HG02852 (cell line): ENCODE measurements around the gene WIPF2.
"Not testable (repeated sequence)": the region's sequence is repeated elsewhere in the genome, so short reads cannot be mapped to it uniquely, and the experiment has no call there.

Experiments used
- ATAC-seq: cut with Tn5 transposase; IDR thresholded peaks from one replicate; pipeline ENCODE4 v1.9.1; 2021; ENCODE audit warnings: mild to moderate bottlenecking, moderate library complexity; ENCODE audit not compliant: unreplicated experiment

Gene WIPF2

DNA sequence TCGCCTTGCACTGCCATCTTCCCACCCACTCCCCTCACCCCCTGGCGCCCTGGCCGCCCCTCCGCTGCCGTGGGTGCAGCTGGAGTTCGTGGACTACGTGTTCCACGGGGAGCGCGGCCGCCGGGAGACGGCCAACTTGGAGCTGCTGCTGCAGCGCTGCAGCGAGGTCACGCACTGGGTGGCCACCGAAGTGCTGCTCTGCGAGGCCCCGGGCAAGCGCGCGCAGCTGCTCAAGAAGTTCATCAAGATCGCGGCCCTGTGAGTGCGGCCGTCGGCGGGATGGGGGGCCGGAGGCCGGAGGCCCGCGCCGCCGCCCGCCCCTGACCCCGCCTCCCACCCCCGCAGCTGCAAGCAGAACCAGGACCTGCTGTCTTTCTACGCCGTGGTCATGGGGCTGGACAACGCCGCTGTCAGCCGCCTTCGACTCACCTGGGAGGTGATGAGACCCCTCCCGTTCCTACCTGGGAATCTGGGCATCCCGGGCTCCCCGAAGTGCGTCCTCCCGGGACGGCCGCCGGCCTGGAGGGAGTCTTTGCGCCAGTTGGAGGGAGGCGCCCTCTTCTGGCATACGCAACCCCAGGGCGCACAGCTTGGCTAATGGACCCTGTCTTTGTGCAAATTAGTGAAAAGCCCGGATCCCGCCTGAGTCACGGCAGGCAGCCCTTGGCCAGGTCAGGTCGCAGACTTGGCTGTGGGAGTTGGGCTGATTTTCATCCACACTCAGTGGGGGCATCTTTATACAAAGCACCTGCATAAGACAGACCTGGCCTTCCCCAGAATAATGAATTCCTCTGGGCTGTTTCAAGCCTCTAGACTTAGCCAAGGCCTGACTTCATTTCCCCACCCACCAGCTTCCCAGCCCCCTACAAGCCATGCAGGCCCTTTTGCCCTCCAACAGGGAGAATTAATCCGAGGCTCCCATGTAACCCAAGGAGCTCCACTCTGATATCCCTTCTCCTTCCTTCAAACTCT, 27.6 kb upstream of the WIPF2 start:
- ATAC-seq: peak; percentile 56

DNA sequence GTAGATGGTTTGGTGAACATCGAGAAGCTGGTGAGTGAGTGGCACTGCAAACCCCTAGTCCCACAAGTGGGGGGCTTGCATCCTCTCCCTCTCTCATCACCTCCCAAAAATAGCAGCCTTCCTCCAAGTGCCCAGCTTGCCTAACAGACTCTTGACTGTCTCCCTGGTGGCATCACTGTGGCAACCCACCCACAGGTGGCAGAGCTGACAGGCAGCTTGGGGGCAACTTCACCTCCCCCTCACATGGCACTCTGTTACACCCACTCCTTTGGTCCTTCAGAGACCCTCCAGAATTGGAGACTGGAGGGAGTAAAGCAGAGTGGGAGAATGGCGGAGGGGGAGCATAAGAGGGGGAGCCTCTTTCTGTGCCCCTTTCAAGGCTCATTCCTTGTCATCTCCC, 26.1 kb upstream of the WIPF2 start:
- no peak for ATAC-seq

DNA sequence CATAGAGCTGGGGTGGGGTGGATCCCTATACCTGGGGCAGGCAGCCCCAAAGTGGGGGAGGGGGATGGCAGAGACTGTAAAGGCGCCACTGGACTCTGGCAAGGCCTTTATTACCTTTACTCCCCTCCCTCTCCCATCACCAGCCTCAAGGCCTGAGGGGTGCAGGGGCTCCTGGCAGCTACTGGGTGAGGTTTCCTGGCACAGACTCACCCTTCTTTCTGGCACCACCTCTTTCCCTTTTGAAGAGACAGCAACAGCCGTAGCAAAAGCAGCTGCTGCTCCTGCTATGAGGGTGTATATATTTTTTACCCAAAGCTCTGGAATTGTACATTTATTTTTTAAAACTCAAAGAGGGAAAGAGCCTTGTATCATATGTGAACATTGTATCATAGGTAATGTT, 24.3 kb upstream of the WIPF2 start:
- ATAC-seq: no peak

DNA sequence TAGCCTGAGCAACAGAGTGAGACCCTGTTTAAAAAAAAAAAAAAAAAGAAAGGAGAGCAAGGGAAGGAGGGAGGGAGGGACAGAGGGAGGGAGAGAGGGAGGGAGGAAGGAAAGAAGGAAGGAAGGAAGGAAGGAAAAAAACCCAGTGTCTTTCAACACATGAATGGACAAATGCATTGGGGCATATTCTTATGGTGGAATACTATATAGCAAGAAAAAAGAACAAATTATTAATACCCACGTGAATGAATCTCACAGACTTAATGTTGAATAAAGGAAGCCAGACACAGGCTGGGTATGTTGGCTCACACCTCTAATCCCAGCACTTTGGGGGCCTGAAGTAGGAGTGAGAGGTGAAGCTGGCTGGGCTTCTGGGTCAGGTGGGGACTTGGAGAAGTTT, 21.6 kb upstream of the WIPF2 start:
- ATAC-seq: no peak

DNA sequence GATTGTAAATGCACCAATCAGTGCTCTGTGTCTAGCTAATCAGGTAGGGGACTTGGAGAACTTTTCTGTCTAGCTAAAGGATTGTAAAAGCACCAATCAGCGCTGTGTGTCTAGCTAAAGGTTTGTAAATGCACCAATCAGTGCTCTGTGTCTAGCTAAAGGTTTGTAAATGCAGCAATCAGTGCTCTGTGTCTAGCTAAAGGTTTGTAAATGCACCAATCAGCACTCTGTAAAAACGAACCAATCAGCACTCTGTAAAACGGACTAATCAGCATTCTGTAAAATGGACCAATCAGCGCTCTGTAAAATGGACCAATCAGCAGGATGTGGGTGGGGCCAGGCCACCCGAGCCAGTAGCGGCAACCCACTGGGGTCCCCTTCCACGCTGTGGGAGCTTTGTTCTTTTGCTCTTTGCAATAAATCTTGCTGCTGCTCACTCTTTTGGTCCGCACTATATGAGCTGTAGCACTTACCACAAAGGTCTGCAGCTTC, 21.1 kb upstream of the WIPF2 start:
- not testable (repeated sequence) for ATAC-seq

DNA sequence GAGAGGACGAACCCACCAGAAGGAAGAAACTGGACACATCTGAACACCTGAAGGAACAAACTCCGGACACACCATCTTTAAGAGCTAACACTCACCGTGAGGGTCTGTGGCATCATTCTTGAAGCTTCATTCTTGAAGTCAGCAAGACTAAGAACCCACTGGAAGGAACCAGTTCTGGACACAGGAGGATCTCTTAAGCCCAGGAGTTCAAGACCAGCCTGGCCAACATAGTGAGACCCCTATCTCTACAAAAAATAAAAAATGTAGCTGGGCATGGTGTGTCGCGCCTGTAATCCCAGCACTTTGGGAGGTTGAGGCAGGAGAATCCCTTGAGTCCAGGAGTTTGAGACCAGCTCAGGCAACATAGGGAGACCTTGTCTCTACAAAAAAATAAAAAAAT, 20.5 kb upstream of the WIPF2 start:
- no peak for ATAC-seq

DNA sequence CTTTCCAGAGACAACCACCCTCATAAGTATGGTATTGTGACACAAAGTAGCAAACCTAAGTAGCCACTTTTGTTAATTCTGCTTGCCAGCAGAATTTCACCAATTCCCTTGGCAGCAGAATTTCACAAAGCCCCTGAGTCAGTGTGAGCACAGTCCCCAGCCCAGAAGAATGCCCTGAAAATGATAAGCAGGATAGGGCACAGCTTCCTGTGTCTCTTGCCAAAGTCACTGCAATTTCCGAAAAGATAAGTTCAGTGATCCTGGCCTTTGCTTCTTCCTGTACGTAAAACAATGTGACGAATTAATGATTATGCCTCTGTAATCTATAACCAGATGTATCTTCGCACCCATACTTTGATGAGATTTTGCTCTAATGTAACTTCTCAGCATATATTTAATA, 16.0 kb upstream of the WIPF2 start:
- no peak for ATAC-seq

DNA sequence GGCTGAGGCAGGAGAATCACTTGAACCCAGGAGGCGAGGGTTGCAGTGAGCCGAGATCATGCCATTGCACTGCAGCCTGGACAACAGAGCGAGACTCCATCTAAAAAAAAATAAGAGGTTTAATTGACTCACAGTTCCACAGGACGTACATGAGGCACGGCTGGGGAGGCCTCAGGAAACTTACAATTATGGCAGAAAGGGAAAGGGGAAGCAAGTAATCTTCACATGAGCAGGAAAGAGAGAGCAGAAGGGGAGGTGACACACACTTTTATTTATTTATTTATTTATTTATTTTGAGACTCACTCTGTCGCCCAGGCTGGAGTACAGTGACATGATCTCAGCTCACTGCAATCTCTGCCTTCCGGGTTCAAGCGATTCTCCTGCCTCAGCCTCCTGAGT, 12.9 kb upstream of the WIPF2 start:
- not testable (repeated sequence) for ATAC-seq

DNA sequence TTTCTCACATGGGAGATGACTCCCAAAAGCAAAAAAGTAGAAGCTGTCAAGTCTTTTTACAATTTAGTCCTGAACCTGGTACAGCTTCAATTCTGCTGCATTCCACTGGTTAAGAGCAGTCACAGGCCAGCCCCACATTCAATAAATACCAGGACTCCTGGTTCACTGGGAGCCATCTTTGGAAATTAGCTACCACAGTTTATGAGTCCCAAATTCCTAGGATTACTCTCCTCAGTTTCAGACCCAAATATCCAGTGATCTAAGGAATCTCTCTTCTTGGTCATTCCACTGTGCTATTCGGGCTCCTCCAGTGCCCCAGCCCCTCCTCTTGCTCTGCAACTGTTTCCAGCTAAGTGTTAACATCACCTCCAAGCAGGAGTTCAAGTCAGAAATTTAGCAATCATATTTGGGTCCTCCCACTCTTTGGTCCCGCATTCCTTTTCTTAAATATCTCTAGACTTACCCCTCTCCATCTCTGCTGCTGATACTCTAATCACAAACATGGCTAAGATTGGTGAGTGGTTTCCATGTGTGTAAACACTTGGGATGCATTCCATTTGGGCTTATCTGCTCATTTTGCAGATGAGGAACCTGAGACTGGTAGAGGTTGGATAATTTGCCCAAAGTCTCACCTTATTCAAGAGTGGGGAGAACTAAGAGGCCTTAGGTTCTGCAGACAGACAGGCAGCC, 9.6 kb upstream of the WIPF2 start:
- ATAC-seq: no peak

DNA sequence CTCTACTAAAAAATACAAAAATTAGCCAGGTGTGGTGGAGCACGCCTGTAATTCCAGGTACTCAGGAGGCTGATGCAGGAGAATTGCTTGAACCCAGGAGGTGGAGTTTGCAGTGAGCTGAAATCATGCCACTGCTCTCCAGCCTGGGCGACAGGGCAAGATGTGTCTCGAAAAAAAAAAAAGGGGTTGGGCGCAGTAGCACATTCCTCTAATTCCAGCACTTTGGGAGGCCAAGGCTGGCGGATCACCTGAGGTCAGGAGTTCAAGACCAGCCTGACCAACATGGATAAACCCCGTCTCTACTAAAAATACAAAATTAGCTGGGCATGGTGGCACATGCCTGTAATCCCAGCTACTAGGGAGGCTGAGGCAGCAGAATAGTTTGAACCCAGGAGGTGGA, 5.2 kb upstream of the WIPF2 start:
- not testable (repeated sequence) for ATAC-seq

DNA sequence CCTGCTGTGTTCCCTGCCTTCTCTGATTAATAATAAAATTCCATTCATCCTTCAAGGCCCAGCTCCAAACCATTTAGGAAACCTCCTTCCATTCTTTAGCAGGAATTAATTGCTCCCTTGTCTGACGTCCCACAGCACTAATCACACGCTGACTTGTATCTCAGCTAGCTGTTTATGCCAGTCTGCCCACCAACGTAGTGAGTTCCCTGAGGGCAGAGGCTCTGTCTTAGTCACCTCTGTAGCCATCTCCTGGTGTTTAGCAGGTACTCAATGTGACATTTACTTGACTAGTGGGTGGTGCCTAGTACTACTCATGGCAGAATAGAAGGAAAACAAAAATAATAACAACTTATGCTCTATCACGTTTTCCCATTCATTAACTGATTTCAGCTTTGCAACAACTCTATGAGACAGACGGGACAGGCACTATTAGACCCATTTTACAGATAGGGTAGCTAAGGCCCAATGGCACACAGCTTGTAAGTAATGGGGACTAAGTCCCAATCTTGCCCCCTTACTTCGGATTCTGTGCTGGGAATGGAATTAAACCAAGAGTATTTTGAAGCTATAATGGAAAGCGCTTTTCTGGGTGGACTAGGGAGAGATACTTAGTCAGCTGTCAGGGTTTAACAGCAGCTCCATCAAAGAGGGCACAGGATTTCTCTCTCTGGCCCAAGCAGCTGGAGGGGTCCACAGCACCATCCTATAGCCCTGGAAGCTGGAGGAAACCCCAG, 931 bp upstream of the WIPF2 start:
- ATAC-seq: no peak

DNA sequence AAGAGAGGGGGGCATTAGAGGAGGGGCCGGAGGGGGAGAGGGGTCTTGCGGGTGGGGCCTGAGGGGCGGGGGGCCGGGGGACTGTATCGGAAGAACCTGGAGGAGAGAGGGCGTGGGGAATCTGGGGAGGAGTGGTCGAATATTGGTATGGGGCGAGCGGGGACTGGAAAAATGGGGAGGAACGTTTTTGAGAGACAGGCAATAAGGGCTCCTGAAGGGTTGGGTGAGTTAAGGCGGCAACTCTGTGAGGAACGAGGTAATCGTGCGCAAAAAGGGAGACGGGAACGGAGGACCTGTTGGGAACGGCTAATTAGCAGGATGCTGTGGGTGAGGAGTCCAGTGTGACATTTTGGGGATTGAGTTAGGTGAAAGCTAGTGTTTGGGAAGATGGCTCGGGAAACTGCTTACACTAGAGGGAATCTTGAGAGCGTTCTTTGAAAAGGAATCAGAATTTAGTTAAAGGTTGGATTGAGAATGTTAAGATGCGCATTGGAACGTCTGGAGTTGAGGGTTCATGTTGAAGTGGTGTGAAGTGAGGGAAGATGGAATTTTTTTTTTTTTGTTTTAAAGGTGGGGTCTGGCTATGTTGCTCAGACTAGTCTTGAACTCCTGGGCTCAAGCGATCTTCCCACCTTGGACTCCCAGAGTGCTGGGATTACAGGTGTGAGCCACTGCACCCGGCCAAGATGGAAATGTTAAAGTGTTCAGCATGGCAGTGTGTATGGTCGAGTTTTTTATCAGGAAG, 662 bp downstream of the WIPF2 start:
- peak; percentile 2 for ATAC-seq

DNA sequence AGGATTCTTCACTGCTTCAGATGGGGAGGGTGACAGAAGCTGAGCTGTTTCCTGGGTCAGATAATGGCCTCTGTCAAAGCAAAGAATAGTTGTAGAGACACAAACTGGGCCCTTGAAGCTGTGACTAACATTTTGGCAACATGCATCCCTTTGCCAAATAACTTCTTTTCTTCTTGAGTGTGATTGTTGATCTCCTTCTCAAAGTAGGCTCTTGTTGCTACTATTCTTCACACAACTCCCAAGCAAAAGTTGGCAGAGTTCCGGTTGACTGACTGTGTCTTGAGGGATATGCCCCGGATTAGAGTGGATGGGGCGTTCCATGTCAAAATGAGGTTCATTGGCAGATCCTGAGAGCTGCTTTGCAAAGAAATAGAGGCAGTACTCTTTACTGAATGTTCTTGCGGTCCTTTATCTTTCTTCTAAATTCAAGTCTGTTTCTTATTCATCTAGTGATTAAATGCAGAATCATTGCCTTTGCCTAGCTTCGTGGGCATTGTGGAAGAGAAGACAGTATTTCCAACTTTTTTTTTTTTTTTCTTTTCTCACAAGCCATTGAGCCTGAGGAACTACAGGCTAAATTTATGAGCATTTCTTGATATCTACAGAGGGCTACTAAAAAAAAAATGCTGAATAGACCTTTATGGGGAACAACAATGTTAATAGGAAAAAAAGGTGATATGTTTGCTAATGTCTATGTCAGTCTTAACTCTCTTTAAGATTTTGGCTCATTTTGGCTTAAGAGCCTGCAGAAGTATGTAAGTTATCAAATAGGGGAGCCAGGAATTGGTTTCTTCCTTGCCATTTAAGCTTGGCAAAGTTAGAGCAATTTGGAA, 5.8 kb downstream of the WIPF2 start:
- ATAC-seq: no peak

DNA sequence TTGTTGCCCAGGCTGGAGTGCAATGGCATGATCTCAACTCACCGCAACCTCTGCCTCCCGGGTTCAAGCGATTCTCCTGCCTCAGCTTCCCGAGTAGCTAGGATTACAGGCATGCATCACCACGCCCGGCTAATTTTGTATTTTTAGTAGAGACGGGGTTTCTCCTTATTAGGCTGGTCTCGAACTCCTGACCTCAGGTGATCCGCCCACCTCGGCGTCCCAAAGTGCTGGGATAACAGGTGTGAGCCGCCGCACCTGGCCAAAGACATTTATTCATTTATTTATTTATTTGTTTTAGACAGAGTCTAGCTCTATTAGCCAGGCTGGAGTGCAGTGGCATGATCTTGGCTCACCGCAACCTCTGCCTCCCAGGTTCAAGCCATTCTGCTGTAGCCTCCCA, 10.0 kb downstream of the WIPF2 start:
- not testable (repeated sequence) for ATAC-seq

DNA sequence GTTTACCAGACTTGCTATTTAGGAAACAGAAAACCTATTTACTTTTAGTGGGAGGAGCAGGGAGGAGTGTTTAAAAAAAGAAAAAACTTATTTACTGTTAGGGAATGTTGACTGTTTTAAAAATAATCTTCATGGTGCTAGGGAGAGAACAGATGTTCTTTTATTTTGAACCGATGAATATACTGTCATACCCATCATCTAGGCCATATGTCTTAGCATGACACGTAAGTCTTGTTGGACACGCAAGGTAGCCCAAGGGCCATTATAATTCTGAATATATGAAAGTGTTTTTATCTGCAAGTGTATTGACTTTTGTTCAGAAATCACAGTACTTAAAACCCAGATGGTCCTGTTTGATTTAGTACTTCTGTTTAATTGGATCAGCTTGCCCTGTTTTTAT, 11.6 kb downstream of the WIPF2 start:
- no peak for ATAC-seq

DNA sequence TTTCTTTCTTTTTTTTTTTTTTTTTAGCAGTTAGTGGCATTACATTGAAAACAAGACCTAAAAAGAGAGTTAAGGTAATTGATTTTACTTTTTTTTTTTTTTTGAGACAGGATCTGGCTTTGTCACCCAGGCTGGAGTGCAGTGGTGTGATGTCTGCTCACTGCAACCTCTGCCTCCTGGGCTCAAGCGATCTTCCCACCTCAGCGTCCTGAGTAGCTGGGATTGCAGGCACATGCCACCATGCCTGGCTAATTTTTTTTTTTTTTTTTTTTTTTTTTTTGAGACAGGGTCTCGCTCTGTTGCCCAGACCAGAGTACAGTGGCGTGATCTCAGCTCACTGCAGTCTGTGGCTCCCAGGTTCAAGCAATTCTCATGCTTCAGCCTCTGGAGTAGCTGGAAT, 12.8 kb downstream of the WIPF2 start:
- ATAC-seq: not testable (repeated sequence)

DNA sequence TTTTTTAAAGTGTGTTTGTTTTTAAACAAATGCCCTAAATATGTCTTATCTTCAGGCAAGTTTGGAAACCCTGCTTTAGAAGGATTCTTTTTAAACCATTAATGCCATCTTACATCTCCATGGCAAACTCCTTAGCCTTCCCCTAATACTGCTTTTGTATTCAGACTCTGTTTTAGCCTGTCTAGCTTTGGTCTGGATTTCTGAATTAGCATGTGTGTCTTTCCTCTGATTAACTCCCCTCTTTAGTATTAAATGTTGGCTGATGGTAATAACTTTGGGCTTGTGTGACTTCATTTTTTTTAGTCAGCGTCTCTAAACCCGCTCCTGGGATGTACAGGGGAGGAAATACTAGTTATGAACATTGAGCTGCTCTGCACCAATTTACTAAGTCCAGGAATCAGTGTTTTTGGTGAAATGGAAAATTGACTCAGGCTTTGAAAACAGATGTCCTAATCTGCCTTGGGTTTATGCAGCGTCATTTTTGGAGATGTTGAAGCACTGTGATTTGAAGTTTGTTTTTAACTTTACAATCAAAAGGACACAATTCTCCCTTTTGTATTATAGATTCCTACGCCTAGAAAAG, 22.2 kb downstream of the WIPF2 start:
- no peak for ATAC-seq

DNA sequence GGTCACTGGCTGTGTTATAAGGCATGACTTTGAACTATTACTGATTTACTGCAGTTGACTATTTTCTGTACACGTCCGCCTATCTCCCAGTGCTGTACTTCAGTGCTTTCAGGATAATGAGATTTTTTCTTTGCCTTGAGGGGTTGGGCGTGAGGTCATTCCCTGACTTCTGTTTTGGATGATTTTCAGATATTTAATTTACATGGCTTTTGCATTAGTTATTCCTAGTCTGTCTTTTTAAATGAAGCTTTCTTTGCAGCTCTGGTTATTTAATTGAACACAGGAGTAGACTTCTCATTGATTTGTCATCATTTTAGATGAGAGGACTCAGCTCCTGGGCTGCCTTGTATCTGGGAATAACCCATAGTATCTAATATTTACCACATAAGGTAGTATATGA, 23.7 kb downstream of the WIPF2 start:
- no peak for ATAC-seq

DNA sequence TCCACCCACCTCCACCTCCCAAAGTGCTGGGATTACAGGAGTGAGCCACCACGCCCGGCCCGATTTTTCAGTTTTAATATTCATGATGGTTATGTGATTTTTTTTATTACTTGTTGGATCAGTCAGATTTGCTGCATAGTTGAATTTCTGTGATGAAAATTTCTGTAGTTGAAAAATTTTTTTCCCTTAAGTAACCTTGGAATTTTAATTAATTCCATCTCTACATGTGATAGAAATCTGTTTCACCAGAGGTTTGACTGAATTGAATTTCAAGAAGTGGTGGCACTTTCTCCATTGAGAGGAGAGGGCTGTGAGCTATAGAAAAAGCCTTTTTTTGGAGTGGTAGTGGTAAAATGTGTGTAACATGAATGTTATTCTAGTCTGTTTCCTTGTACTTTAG, 24.7 kb downstream of the WIPF2 start:
- ATAC-seq: no peak
